HCT116 (cell line): ENCODE results near the gene RAD54L2.

ENCODE experiments used
- CEBPB ChIP-seq: IDR thresholded peaks from 2 replicates; pipeline ENCODE4 v1.6.1; 2012; ENCODE audit warnings: low read depth
- CTCF ChIP-seq, 3 experiments: fragments of 200-600 bp in 1 of 3; sonication (generic) in 1 of 3; IDR thresholded peaks in 2 of 3; conservative IDR thresholded peaks in 1 of 3; 2 replicates each; pipeline ENCODE4 v1.5.1; 2012 to 2017; ENCODE audit warnings: low read depth in 2 of 3, low read length in 2 of 3, antibody characterized with exemption in 1 of 3, borderline replicate concordance in 1 of 3, control low read depth in 1 of 3, mild to moderate bottlenecking in 1 of 3, mixed read lengths in 1 of 3, mixed run types in 1 of 3, moderate library complexity in 1 of 3; ENCODE audit not compliant: insufficient read depth in 1 of 3
- EGR1 ChIP-seq: IDR thresholded peaks from 2 replicates; pipeline ENCODE4 v1.6.1; 2012; ENCODE audit warnings: low read depth
- EZH2 ChIP-seq: fragments of 200-600 bp; sonication (generic); IDR thresholded peaks from 2 replicates; pipeline ENCODE4 v1.6.1; 2017; ENCODE audit warnings: antibody characterized with exemption, mixed run types
- EZH2phosphoT487 ChIP-seq: fragments of 200-600 bp; IDR thresholded peaks from 2 replicates; pipeline ENCODE4 v1.6.1; 2018; ENCODE audit warnings: antibody characterized with exemption, borderline replicate concordance
- POLR2A ChIP-seq: IDR thresholded peaks from 2 replicates; pipeline ENCODE4 v1.7.0; 2011; ENCODE audit warnings: borderline replicate concordance; ENCODE audit not compliant: insufficient read depth, insufficient read length; ENCODE audit errors: extremely low read depth
- RAD21 ChIP-seq: IDR thresholded peaks from 2 replicates; pipeline ENCODE4 v1.6.1; 2012; ENCODE audit warnings: low read depth, mild to moderate bottlenecking
- SRF ChIP-seq: IDR thresholded peaks from 2 replicates; pipeline ENCODE4 v1.6.1; 2012; ENCODE audit warnings: low read depth
- TCF7L2 ChIP-seq: IDR thresholded peaks from 2 replicates; pipeline ENCODE4 v1.7.0; 2011; ENCODE audit warnings: borderline replicate concordance, inconsistent platforms; ENCODE audit not compliant: insufficient read depth, insufficient read length; ENCODE audit errors: extremely low read depth
- ZFX ChIP-seq: fragments of 450-650 bp; IDR thresholded peaks from 2 replicates; pipeline ENCODE4 v1.6.1; 2017
- TF ChIP-seq, protein P1 (sequence below): IDR thresholded peaks from 2 replicates; pipeline ENCODE4 v1.6.1; 2011; ENCODE audit warnings: mild to moderate bottlenecking, low read length, moderate library complexity; ENCODE audit not compliant: insufficient replicate concordance; ENCODE audit errors: extremely low read depth
- TF ChIP-seq, protein P2 (sequence below): IDR thresholded peaks from 2 replicates; pipeline ENCODE4 v1.6.1; 2012; ENCODE audit warnings: low read depth

DNA sequence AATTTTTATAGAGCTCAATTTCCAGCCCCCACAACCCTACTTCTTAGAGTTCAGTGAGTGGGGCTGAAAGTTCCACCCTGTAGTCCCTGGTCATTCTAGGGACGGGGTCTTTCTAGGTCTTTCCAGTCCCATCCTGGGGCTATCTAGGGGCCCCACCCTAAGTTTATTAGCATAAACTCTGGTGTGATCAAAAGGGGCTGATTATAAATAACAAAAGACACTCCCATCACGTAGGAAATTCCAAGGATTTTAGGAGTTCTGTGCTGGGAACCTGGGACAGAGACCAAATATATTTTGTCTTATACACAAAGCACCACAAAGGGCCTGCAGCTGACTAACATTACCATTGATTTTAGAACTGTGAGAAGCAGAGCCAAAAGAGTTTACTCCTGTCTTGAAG, 41.9 kb downstream of the RAD54L2 start:
- no peak for TF ChIP-seq CTCF (IDR thresholded peaks at IDR 0.05 in 2 of 3, conservative IDR thresholded peaks at IDR 0.05 in 1 of 3; ENCODE audit: borderline replicate concordance in 1 of 3, insufficient read depth in 1 of 3, low read depth in 2 of 3, low read length in 2 of 3)
- TF ChIP-seq CEBPB = no peak
- TF ChIP-seq RAD21 = no peak
- no peak for TF ChIP-seq SRF
- TF ChIP-seq, protein P1, sequence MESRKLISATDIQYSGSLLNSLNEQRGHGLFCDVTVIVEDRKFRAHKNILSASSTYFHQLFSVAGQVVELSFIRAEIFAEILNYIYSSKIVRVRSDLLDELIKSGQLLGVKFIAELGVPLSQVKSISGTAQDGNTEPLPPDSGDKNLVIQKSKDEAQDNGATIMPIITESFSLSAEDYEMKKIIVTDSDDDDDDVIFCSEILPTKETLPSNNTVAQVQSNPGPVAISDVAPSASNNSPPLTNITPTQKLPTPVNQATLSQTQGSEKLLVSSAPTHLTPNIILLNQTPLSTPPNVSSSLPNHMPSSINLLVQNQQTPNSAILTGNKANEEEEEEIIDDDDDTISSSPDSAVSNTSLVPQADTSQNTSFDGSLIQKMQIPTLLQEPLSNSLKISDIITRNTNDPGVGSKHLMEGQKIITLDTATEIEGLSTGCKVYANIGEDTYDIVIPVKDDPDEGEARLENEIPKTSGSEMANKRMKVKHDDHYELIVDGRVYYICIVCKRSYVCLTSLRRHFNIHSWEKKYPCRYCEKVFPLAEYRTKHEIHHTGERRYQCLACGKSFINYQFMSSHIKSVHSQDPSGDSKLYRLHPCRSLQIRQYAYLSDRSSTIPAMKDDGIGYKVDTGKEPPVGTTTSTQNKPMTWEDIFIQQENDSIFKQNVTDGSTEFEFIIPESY = no peak
- no peak for TF ChIP-seq POLR2A
- TF ChIP-seq, protein P2, sequence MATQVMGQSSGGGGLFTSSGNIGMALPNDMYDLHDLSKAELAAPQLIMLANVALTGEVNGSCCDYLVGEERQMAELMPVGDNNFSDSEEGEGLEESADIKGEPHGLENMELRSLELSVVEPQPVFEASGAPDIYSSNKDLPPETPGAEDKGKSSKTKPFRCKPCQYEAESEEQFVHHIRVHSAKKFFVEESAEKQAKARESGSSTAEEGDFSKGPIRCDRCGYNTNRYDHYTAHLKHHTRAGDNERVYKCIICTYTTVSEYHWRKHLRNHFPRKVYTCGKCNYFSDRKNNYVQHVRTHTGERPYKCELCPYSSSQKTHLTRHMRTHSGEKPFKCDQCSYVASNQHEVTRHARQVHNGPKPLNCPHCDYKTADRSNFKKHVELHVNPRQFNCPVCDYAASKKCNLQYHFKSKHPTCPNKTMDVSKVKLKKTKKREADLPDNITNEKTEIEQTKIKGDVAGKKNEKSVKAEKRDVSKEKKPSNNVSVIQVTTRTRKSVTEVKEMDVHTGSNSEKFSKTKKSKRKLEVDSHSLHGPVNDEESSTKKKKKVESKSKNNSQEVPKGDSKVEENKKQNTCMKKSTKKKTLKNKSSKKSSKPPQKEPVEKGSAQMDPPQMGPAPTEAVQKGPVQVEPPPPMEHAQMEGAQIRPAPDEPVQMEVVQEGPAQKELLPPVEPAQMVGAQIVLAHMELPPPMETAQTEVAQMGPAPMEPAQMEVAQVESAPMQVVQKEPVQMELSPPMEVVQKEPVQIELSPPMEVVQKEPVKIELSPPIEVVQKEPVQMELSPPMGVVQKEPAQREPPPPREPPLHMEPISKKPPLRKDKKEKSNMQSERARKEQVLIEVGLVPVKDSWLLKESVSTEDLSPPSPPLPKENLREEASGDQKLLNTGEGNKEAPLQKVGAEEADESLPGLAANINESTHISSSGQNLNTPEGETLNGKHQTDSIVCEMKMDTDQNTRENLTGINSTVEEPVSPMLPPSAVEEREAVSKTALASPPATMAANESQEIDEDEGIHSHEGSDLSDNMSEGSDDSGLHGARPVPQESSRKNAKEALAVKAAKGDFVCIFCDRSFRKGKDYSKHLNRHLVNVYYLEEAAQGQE = no peak
- no peak for TF ChIP-seq ZFX
- TF ChIP-seq TCF7L2 = no peak
- TF ChIP-seq EZH2 = no peak
- no peak for TF ChIP-seq EGR1
- TF ChIP-seq EZH2phosphoT487 = no peak
